NCI-H1105 (cell line): ENCODE measurements around the gene CREB5.

Experiments used
- DNase-seq: peaks from one replicate; lab custom pipeline; 2025; lab: John Stamatoyannopoulos, UW

Gene CREB5

DNA sequence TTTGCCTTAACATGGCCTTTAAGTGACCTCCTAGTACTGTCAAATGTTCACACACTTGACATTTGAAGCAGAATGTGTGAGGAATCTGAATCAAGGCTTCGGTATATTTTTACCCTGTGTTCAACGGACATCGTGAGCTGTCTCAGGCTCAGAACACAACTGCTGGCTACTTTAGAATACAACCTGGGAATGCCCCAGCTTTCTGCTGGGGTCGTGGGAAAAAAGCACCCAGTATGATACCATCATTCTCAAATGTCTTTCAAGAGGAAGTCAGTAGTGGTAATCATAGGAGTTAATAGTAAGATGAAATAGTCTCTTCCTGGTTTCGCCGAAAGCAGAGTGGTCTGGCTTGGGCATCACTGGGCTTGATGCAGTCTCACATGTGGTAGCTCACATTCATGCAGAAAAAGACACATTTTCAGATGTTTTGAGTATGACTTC, 67.2 kb downstream of the CREB5 start:
- no peak for DNase-seq

DNA sequence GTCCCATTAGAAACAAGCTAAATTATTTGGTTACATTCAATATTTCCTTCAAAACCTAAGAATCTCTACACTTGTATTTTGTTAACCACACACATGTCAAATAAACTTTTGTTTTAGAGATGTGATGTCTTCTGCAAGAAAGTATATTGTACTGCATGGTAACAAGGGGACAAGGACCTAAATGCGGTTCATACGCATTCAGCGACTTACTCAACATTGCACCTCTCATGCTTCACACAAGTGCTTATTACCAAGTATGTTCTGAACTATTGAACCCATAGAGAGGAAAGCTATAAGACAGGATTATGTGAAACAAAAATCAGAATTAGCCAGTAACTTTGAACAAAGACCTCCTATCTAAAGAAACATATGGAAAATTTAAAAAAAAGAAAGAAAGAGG, 68.3 kb downstream of the CREB5 start:
- no peak for DNase-seq

DNA sequence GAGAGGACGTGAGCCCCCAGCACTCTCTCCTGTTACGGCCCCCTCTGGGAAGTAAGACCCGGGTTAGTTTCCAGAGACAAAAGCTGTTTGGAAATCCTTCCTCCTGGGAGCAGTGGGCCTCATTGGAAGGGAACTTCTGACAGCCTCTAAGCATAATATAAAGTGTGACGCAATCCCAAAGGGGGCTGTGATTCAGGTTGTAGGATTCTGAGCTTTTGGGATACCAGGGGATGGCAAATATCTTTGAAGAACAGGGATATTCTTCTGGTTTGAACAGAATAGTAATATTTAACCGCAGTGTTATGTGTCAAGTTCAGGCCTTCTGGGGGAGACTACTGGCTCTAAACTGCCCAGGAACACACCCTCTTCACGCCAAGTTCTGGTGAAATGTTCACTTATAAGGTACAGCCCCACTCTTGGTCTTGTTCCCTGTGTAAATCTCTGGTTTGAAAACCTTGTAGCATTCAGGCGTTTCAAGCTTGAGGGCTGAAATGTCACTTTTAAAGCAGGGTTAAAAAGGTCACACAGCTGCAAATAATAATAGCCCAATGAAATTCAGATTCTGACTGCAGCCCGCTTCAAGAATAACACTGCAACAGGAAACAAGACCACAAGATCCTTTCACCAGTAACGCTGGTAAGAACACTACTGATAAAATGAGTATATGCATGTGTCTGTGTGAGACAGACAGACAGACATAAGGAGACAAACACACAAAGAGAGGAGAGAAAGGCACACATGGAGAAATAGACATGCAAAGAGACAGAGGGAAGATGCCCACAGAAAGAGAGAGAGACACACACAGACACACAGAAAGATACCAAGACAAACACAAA, 69.0 kb downstream of the CREB5 start:
- no peak for DNase-seq

DNA sequence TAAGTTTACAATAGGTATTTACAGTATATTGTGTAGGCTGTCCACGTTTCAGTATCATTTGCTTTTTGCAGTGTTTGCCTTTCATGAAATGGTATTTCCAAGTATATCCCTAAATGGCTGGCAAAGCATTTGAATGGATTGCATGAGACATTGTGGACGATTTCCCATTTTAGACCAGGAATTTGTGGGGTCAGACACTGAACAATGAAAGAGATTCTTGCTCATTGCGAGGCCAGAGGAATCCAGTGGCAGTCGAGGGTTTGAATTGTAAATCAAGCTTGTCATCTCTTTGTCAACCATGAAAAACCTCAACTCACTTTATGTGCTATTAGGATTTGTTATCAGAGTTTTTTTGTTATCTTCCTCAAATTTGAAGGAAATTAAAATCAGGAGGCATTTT, 70.8 kb downstream of the CREB5 start:
- DNase-seq, result no peak

DNA sequence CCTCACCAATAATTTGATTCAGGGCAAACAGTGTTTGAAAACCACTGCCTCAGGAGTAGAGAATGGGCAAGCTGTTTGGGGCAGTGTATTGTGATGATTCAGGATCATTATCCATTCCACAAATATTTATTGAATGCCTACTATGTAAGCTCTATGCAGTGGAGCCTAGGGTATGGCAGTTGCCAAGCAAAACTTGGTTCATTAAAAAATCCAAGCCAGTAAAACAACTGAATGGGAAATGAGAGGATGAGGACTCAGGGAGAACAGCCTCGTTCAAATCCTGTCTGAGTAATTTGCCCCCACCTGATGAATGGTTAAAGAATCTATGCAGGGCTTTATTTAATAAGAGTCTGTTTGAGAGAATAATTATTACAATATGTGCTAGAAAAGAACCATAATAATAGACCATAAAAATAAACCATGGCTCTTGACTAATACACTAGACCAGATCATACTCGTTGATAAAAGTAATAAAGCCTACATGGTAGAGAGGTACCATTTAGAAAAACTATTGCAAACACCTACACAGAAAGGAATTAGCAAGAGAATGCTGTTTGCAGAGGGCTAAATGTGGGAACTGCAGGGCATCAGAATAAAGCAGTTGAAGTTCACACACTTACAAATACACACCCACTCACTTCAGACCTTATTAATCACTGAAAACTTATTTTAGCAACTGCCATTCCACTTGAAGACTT, 71.7 kb downstream of the CREB5 start:
- no peak for DNase-seq

DNA sequence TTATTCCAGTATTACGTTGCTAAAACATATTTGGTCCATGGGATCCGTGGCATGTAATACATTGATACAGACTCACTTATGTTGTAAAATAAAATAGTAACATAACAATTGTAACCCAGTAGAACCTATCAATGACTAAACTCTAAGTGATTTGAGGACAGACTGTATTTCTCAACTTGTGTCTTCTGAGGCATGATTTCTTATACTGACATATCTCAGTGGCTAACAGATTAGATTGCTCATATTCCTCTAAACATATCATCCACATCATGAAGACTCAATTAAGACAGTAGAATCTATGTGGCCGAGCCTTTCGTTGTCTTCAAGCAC, 72.3 kb downstream of the CREB5 start:
- DNase-seq, result no peak

DNA sequence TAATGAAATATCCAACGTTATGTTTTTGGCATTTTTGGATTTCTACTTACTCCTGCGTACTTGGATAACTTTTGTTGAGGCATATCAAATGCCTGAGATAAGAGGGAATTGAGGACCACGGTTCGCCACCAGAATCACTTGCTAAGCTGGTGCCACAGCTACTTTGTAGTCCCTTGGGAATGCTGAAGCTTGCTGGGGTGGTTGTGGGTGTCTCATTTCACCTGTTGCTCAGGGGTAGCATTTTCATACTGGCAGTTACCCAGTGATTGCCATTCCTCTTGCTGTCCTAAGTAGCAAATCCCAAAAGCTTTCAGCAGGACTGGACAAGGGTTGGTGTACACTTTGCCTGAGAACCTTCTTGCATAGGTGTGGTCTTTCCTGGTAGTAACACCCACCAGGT, 75.2 kb downstream of the CREB5 start:
- no peak for DNase-seq

DNA sequence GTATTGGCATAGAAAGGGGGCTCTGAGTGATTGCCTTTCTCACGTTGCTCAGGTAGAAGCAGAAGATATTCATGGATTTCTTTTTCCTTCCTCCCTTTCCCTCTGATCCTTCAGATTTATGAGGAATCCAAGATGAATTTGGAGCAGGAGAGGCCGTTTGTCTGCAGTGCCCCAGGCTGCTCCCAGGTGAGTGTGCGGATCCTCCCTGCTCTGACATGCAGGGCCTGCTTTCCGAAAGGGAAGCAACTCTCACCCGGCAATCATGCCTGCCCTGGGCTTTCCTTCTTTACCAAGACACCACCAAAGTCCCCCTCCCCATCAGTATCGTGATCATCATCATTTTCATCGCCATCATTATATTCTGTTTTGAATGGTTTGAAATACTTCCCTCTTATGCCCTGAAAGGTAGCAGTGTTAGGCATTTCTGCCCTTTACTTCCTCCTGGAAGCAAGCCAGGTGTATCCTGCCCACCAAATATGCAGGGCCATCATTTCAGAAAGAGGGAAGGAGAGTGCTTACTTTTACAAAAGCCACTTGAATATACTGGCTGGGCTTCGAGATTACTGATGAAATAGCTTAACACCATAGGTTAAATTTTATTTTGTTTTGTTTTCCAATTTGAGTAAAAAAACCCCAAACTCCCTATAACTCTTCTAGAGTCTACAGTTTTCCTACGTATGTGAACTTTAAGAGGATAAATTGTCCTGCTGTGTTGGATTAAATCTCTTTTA, 75.9 kb downstream of the CREB5 start:
- DNase-seq, result no peak

DNA sequence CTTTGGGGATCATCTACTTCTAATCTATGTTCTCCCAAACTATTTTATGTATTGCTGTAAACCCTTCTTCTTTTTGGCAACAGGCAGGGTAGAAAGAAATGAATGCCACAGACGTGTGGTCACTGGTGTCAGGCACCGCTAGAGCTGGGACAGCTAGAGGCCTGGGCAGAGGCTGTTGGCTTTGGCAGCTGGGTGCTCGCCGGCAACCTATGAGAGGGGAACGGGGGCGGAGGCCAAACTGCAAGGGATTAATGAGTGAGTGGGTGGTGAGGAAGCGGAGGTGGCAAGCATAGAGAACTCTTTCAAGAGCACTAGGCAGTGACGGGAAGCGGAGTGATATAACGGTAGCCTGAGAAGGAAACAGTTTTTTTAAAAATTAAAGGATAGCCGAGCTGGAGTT, 78.5 kb downstream of the CREB5 start:
- no peak for DNase-seq

DNA sequence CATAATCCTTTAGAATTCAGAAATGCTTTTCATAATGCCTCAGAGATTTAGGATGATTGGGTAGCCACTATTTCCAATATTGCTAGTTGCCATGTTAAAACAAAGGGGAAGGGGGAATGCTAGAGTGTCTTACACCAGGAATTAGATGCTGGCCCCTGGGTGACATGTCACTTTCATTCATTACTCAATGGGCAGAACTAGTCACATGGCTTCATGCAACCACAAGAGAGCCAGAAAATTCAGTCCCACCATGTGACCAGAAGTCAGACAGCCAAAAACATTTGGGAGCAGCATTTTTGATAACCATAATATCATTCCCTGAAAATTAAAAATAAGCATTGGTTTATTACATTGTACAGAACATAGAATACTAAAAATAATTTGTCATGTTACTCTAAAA, 81.2 kb downstream of the CREB5 start:
- no peak for DNase-seq

DNA sequence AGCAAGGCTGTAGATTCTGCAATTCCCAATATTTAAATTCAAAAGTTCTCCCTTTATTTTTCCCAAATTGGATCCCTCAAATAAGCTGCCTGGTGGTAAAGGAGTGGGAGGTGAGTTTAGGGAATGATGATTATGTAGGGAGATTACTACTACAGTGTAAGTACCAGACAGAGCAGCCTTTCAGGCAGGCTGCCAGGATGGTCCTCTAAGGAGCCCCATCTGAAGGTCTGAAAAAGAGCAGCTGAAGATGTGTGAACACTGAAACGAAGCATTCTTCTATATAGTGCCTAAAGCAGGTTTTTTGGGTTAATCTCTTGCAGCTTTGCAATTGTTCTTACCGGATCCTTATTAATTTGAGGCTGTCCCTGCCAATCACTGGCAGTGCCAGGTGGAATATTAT, 84.7 kb downstream of the CREB5 start:
- DNase-seq, result no peak

DNA sequence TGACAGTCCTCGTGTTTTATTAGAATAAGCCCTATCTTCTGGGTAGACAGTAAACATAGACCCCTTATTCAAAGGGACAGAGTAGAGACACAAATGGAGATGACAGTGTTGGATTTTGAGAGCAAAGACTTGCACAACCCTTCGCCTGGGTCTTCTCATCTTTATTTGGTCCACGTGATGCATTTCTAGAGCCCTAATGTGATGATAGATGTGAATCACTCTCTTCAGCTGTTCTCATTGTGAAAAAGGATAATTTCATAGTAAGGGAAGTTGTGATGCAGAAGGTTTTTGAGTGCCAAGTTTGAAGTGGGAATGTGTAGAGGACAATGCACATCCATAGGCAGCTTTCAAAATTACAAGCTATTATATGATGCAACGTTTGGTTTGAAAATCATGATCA, 86.3 kb downstream of the CREB5 start:
- DNase-seq, result no peak

DNA sequence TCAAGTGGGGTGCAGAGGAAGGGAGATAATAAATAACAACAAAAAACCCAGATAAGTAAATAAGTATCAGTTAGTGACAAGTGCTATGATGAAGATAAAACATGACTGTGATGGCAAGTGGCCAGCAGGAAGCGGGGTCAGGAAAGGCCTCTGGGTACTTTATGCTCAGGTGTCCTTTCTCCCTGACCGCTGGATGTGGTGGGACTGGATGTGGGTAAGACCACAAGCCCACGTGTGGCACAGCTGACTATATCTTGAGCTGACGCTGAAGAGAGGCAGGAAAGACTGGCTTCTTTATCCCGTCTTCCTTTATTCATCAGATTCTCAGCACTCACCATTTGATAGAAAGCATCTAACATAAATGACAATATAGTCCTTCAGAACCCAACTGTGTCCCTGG, 87.8 kb downstream of the CREB5 start:
- no peak for DNase-seq

DNA sequence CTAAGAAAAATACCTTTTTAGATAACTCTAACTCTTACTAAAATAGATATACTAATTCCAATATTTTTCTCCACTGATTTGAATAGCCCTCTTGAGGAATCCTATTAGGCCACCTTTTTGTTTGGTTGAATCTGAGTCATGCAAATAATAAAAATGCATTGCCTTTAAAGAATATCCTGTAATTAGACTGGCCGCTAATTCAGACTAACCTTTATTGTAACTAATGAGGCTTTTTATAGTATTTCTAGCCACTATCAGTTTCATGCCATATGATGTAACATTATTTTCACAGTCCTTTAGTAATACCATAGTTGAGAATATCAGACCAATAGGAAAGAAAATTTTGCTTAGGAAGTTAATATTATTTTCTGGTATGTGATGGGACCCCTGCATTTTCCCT, 90.1 kb downstream of the CREB5 start:
- no peak for DNase-seq

DNA sequence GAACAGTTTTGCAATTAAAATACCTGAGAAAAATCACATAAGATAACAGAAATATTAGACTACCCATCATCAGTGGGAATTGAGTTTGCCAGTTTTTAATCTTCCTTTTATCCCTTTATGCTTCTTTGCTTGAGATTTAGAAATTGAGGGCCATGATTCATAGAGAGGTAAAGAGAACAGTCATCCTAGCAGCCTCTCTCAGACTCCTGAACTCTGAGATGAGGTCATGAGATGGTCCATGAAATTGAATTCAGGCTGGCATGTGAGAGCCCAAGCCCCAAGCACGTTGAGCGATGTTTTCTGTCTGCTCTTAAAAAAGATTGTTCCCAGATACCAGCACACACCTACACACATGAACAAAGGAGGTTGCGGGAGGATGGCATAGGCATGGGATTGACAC, 91.1 kb downstream of the CREB5 start:
- DNase-seq, result no peak

DNA sequence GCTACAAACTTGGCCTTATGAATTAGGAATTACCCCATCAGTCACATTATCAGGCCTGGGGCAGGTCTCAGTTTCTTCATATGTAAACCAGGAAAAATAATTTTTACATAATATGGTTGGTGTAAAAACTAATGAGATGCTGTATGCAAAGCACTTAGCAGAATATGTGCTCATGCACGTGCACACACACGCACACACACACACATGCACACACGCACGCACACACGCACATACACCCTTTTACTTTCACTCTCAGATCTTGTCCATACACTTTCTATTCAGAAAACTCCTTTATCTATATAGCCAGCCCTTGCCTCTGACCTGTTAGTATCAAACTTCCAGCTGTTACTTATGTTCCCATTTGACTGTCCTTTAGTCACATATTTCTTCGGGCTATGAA, 92.7 kb downstream of the CREB5 start:
- DNase-seq, result no peak

DNA sequence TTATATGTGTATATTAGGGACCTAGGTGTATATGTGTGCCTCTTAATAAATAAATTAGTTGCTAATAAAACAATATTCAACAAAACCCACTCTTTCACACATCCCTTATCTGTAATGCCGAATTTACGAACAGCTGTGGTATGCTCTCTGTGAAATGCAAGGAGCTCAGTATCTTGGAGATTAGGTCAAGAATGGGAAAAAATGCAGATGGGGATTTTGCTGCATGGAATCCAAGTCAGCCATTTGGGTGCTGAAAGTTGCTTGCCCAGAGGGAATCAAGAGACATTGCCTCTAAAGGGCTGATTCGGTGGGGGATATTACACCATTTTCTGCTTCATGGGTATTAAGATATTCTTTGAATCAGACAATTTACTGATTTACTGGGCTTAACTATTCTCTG, 93.5 kb downstream of the CREB5 start:
- DNase-seq, result no peak

DNA sequence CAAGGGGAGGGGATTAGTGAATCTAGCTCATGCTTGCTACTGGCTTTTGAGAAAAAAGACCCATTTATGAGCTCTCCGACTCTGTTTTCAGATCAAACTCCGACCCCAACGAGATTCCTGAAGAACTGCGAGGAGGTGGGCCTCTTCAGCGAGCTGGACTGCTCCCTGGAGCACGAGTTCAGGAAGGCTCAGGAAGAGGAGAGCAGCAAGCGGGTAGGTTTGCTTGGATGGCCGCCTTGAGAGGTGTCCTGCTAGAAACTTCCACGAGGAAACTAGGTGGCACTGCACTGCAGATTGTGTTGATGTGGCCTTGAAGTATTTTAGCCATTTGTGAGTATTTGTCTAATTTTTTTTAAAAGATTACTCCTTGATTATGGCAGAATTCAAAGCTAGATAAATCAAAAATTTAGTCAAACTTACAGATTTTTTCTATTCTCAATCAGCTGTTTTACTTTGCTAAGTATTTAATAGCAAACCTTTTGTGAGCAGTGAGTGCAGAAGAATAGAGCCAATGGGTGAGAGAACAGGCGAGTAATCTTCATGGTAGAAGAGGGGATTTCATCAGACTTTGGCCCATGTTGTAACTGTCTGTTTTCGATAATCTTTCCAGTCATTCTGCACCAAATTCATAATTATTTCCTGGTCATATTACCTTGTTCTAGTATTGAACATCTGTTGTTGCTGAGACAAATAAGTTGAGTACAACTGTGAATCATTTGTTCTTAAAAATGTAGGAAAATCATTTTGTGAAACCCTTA, 95.4 kb downstream of the CREB5 start:
- no peak for DNase-seq

DNA sequence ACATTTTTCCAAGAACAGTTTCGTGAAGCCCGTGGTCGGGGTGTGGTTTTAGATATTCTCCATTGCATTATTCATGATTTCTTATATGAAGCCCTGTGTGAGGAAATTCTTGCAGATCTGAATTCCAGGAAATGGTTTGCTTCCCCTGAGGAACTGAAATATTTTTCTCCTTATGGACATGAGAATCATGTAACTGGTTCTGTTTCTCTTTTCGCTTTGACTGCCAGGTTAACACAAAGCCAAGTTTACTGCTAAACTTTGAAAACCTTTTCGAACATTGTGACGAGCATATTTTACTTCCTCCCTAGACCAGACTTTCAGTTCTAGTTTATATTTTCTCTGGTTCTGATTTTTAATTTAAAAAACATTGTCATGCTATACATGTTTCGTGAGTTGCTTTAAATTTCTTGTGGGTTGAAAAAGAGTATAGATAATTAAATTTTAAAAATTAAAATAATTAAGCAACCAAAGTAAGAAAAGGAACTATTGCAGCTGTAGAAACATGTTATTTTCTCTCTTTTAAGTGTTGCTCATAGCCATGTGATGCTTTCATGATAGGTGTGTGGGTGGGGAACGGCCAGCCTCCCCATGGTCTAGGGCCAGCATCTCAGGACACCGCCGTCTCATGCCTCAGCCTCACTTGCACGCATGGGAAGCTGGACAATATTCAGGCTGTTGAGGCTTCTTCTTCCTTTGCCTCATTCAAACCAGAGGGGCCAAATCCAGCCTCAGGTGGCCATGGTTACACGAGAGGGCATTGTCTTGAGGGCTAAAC, 97.1 kb downstream of the CREB5 start:
- no peak for DNase-seq

DNA sequence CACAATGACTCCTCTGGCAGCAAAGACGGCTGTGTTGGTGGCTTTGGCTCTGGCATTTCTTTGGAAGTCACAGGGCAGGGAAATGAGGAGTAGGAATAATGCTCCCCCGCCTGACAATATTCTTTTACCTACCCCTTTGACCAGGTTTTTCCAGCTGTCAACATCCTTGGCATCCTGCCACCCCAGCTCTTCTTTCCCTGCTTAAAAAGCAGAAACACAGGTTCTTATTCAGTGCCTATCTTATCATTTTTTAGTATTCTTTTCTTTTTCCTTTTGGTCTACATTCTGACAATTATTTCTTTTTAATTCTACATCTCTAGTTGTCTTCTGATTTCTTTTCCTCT, 97.7 kb downstream of the CREB5 start:
- DNase-seq, result no peak

DNA sequence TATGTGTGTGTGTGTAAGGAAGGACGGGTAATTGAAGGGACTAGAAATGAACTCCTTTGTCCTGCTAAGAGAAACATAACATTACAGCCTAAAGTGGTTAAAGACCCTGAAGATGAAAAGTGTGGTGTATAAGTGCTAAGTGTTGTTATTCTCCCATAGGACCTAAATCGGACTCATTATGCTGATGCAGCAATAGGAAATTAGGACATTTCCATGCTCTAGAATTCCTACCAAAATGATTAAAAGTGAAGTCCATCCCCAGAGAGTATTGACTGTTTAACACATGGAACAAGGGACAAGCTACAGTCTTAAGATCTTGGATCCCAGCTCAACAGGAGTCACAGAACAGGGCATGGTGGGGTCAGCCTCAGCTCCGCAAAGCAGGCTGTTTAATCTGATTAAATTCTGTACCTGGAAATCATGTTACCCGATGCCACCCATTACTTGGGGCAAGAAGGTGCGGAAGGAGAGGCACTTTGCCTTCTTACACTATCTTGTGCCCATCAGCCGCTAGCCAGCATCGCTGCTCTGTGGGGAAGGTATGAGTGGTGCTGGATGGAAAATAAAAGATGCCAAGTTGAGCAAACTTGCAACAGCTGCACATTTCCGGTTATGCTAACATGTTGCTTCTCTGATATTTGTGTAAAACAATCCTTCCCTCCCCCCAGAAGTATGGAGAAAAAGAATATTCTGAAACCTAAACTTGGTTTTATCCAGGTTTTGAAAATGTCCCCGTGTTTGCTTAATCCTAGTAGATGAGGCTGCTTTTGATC, 100.5 kb downstream of the CREB5 start:
- no peak for DNase-seq
